ENCODE results near the gene NUB1.

DNA sequence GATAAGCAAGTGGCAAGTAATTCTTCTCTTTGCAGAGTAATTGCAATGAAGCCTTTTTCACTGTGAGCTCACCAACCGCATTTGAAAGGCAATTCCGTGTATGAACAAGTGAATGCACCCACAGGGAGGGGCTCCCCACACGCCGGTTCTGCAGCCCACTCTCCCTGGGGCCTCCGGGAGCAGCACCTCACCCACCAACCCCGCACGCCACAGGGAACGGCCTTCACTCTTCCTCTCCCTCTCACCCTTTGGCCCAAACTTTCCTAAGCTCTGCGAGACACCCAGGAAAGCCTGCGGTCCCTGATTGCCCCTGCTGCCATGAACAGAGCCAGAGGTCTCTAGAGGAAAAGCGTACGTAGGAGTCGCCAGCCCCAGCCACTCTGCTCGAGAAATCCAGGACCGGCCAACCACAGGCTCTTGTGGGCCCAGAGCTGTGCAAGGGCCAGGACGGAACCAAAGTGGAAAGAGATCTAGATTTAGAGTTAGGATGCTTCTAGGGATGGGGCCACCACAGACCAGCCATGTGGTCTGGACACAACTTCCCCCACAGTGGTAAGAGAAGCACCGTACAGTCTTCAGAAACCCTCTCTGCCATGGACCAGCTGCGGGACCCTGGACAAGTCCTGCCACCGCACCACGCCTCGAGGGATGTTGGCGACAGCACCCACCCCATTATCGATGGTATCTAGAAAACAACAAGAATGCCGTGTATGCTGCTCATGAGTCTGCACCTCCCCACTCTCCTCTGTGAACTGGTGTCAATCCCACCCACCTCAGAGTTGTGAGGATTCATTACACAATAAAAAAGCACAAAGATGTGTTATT lies 64.7 kb downstream of the NUB1 start:
- TF ChIP-seq, protein P1, sequence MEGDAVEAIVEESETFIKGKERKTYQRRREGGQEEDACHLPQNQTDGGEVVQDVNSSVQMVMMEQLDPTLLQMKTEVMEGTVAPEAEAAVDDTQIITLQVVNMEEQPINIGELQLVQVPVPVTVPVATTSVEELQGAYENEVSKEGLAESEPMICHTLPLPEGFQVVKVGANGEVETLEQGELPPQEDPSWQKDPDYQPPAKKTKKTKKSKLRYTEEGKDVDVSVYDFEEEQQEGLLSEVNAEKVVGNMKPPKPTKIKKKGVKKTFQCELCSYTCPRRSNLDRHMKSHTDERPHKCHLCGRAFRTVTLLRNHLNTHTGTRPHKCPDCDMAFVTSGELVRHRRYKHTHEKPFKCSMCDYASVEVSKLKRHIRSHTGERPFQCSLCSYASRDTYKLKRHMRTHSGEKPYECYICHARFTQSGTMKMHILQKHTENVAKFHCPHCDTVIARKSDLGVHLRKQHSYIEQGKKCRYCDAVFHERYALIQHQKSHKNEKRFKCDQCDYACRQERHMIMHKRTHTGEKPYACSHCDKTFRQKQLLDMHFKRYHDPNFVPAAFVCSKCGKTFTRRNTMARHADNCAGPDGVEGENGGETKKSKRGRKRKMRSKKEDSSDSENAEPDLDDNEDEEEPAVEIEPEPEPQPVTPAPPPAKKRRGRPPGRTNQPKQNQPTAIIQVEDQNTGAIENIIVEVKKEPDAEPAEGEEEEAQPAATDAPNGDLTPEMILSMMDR (IDR thresholded peaks at IDR 0.05): no peak
- TF ChIP-seq POLR2A (IDR thresholded peaks at IDR 0.05): no peak
